ENCODE data around the gene MX2. TPM values are rescaled to one million over a fixed set of nuclear protein-coding genes. Genes with fewer than 3 reads are reported as not detected.

The MX2 gene
- total and polyA plus RNA-seq, 2 experiments from 2014 or later, result 5.4 to 9.2 TPM

DNA sequence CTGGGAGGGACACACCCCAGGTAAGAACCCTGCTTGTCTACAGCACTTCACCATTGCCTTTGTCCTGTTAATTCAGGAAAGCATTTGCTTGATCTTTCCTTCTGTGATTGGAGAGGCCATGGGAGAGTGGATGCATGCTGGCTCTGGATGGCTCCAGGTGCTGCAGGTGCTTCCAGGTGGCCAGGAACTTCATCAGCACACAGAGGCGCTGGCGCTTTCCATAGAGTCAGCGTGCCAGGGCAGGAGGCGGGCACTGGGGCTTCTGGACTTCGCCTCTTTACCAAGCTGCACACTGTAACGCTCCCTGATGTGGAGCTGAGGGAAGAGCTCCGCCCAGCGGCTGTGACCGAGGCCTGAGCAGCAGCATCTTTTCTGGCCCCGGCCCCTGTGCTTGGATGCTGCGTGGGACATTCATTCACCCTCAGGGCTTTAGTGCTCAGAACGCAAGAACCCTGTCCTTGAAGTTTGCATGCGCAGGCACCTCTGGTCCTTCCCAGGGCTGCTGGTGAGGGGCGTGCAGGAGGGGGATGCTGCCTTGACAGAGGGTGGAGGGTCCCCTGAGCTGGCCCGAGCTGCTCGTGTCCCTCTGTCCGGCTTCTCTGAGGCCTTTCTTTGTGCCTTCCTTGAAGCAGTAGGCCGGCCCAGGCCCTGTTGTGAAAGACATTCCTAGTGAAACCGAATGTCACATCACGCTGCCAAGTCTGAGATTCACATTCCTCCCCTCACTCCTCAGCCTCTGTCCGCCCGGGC lies 1.6 kb upstream of the MX2 start:
- Histone ChIP-seq H3K4me2 (no peak overlapping the region), H3K4me3 (no peak overlapping the region), H3K27ac (ENCODE audit: low read depth) (no peak overlapping the region), H3K36me3 (ENCODE audit: insufficient read depth) (no peaks in the 10 kb centered on the region), H3K27me3 (ENCODE audit: insufficient read depth) (no peaks in the 10 kb centered on the region), H3F3A (replicated peaks; ENCODE audit: low read depth) (no peaks in the 10 kb centered on the region), H3K79me2 (replicated peaks; ENCODE audit: insufficient read depth) (no peaks in the 10 kb centered on the region), H3K4me1 (ENCODE audit: insufficient read depth) (no peaks in the 10 kb centered on the region; the same call in 1 of the 2 replicates), H2AFZ (peak overlapping the region; percentile 56; the same call in 1 of the 2 replicates), H3K9me2 (ENCODE audit: insufficient read depth) (0 out of 2 replicates have a peak, but pooled peaks cover 4% of the 10 kb centered on the region), H4K20me1 (replicated peaks; ENCODE audit: insufficient read depth) (no peaks in the 10 kb centered on the region)
- Mint-ChIP-seq H3K27ac (no peak overlapping the region), H3K9me3 (no peaks in the 10 kb centered on the region), H3K27me3 (ENCODE audit: insufficient read depth, low read depth, poor library complexity) (peaks cover 2% of the 10 kb centered on the region), H3K36me3 (ENCODE audit: low read depth) (no peaks in the 10 kb centered on the region), H3K4me3 (no peak overlapping the region), H3K4me1 (peaks cover 12% of the 10 kb centered on the region)
- ATAC-seq, result peak; percentile 78
- peak; percentile 49 for DNase-seq (ENCODE audit: low spot score)
- TF ChIP-seq ZNF331 (CRISPR knock-in tag; IDR thresholded peaks at IDR 0.05; ENCODE audit: low read depth) (no peak), POLR2AphosphoS5 (IDR thresholded peaks at IDR 0.05; ENCODE audit: low read depth) (no peak)
- TF ChIP-seq, protein P1, sequence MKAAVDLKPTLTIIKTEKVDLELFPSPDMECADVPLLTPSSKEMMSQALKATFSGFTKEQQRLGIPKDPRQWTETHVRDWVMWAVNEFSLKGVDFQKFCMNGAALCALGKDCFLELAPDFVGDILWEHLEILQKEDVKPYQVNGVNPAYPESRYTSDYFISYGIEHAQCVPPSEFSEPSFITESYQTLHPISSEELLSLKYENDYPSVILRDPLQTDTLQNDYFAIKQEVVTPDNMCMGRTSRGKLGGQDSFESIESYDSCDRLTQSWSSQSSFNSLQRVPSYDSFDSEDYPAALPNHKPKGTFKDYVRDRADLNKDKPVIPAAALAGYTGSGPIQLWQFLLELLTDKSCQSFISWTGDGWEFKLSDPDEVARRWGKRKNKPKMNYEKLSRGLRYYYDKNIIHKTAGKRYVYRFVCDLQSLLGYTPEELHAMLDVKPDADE (IDR thresholded peaks at IDR 0.05), result no peak
- TF ChIP-seq, protein P2, sequence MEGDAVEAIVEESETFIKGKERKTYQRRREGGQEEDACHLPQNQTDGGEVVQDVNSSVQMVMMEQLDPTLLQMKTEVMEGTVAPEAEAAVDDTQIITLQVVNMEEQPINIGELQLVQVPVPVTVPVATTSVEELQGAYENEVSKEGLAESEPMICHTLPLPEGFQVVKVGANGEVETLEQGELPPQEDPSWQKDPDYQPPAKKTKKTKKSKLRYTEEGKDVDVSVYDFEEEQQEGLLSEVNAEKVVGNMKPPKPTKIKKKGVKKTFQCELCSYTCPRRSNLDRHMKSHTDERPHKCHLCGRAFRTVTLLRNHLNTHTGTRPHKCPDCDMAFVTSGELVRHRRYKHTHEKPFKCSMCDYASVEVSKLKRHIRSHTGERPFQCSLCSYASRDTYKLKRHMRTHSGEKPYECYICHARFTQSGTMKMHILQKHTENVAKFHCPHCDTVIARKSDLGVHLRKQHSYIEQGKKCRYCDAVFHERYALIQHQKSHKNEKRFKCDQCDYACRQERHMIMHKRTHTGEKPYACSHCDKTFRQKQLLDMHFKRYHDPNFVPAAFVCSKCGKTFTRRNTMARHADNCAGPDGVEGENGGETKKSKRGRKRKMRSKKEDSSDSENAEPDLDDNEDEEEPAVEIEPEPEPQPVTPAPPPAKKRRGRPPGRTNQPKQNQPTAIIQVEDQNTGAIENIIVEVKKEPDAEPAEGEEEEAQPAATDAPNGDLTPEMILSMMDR (conservative IDR thresholded peaks at IDR 0.05; ENCODE audit: low read depth in 2 of 2), result peak; percentile 27 to 48
- TF ChIP-seq, protein P3, sequence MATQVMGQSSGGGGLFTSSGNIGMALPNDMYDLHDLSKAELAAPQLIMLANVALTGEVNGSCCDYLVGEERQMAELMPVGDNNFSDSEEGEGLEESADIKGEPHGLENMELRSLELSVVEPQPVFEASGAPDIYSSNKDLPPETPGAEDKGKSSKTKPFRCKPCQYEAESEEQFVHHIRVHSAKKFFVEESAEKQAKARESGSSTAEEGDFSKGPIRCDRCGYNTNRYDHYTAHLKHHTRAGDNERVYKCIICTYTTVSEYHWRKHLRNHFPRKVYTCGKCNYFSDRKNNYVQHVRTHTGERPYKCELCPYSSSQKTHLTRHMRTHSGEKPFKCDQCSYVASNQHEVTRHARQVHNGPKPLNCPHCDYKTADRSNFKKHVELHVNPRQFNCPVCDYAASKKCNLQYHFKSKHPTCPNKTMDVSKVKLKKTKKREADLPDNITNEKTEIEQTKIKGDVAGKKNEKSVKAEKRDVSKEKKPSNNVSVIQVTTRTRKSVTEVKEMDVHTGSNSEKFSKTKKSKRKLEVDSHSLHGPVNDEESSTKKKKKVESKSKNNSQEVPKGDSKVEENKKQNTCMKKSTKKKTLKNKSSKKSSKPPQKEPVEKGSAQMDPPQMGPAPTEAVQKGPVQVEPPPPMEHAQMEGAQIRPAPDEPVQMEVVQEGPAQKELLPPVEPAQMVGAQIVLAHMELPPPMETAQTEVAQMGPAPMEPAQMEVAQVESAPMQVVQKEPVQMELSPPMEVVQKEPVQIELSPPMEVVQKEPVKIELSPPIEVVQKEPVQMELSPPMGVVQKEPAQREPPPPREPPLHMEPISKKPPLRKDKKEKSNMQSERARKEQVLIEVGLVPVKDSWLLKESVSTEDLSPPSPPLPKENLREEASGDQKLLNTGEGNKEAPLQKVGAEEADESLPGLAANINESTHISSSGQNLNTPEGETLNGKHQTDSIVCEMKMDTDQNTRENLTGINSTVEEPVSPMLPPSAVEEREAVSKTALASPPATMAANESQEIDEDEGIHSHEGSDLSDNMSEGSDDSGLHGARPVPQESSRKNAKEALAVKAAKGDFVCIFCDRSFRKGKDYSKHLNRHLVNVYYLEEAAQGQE (IDR thresholded peaks at IDR 0.05; ENCODE audit: unreplicated experiment), result no peak

DNA sequence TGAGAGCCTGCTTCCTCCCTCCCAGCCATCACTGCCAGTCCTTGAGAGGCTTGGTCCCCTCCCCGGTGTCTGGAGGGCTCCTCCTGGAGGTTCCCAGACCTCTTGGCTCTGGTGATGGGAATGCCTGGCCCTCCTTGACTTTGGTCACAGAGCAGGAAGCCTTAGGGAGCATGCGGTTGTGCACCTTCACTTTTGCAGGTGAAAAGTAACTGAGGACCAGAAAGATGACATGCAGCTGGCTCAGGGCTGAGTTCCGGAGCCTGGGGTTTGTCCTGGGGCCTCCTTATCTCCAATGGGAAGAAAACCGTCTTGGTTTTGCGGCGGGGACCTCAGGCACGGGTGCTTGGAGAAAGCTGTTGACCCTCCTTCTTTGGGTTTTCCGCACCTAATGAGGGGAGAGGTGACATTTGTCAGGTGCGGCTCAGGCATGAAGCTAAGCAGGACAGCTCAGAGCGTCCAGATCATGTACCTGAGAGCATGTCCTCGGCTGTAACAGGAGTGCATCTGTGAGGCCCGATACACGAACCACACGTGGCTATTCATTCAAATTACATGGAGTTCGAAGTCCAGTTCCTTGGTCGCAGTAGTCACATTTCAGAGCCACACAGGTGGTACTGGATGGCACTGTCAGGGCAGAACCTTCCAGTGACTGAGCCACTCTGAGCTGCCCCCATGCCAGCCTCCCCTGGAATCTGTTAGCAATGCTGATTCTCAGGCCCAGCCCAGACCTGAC lies 608 bp upstream of the MX2 start:
- H4K20me1 ChIP-seq (replicated peaks; ENCODE audit: insufficient read depth), result no peaks in the 10 kb centered on the region
- peaks cover 12% of the 10 kb centered on the region for H3K4me1 Mint-ChIP-seq
- no peaks in the 10 kb centered on the region for H3F3A ChIP-seq (replicated peaks; ENCODE audit: low read depth)
- no peaks in the 10 kb centered on the region for H3K36me3 Mint-ChIP-seq (ENCODE audit: low read depth)
- no peak overlapping the region for H3K4me3 ChIP-seq
- no peaks in the 10 kb centered on the region for H3K36me3 ChIP-seq (ENCODE audit: insufficient read depth)
- H2AFZ ChIP-seq, result no peak overlapping the region
- ATAC-seq (no peak), DNase-seq (ENCODE audit: low spot score) (no peak)
- no peaks in the 10 kb centered on the region for H3K9me3 Mint-ChIP-seq
- H3K4me1 ChIP-seq (ENCODE audit: insufficient read depth), result no peaks in the 10 kb centered on the region; the same call in 1 of the 2 replicates
- H3K27ac ChIP-seq (ENCODE audit: low read depth), result no peak overlapping the region
- 0 out of 2 replicates have a peak, but pooled peaks cover 4% of the 10 kb centered on the region for H3K9me2 ChIP-seq (ENCODE audit: insufficient read depth)
- H3K27ac Mint-ChIP-seq, result no peak overlapping the region
- H3K27me3 ChIP-seq (ENCODE audit: insufficient read depth), result no peaks in the 10 kb centered on the region
- no peaks in the 10 kb centered on the region for H3K79me2 ChIP-seq (replicated peaks; ENCODE audit: insufficient read depth)
- no peak overlapping the region for H3K4me3 Mint-ChIP-seq
- peaks cover 2% of the 10 kb centered on the region for H3K27me3 Mint-ChIP-seq (ENCODE audit: insufficient read depth, low read depth, poor library complexity)
- H3K4me2 ChIP-seq, result no peak overlapping the region
- TF ChIP-seq EZH2 (IDR thresholded peaks at IDR 0.05; ENCODE audit: low read depth, unreplicated experiment), result no peak
